Liver (tissue), 9 donors: Measurements from ENCODE around the gene SAMD4A. TPM values are rescaled to one million over a fixed set of nuclear protein-coding genes. Genes with fewer than 3 reads are reported as not detected.

Experiments used
- DNase-seq: peaks from one replicate; pipeline ENCODE4 v3.0.0-alpha.2; 2017; ENCODE audit warnings: low spot score
- H3K27ac ChIP-seq, 2 donors: one replicate each; pipeline ENCODE4 v1.7.0; 2013; ENCODE audit warnings: inconsistent platforms in 2 of 2, low read length in 2 of 2, control low read depth in 1 of 2, low read depth in 1 of 2, mild to moderate bottlenecking in 1 of 2
- H3K27me3 ChIP-seq, 4 donors: one replicate each; pipeline versions ENCODE4 v1.6.1 to v1.7.0; 2013; ENCODE audit warnings: low read length in 3 of 4, inconsistent platforms in 1 of 4, mild to moderate bottlenecking in 1 of 4, moderate library complexity in 1 of 4; ENCODE audit not compliant: control insufficient read depth in 4 of 4, insufficient read depth in 4 of 4
- H3K36me3 ChIP-seq, 4 donors: one replicate each; pipeline versions ENCODE4 v1.6.1 to v1.7.0; 2013; ENCODE audit warnings: low read length in 3 of 4, mild to moderate bottlenecking in 3 of 4, low read depth in 1 of 4, moderate library complexity in 1 of 4; ENCODE audit not compliant: control insufficient read depth in 4 of 4, insufficient read depth in 3 of 4
- H3K4me1 ChIP-seq, 4 donors: one replicate each; pipeline versions ENCODE4 v1.6.1 to v1.7.0; 2013; ENCODE audit warnings: low read length in 3 of 4, mild to moderate bottlenecking in 3 of 4, moderate library complexity in 1 of 4; ENCODE audit not compliant: control insufficient read depth in 4 of 4, insufficient read depth in 4 of 4
- H3K4me3 ChIP-seq, 3 donors: one replicate each; pipeline versions ENCODE4 v1.6.1 to v1.7.0; 2013; ENCODE audit warnings: low read length in 3 of 3, control low read depth in 1 of 3, low read depth in 1 of 3, mild to moderate bottlenecking in 1 of 3
- H3K9ac ChIP-seq, 2 donors: one replicate each; pipeline ENCODE4 v1.7.0; 2013; ENCODE audit warnings: low read length in 2 of 2, mild to moderate bottlenecking in 2 of 2, moderate library complexity in 2 of 2, control low read depth in 1 of 2, low read depth in 1 of 2
- H3K9me3 ChIP-seq, 4 donors: one replicate each; pipeline versions ENCODE4 v1.6.1 to v1.7.0; 2013; ENCODE audit warnings: low read length in 3 of 4; ENCODE audit not compliant: control insufficient read depth in 4 of 4
- CTCF ChIP-seq: fragments of 150-350 bp; IDR thresholded peaks from 2 replicates; pipeline ENCODE4 v1.5.1; 2017; ENCODE audit warnings: improper control_type of control experiment, low read depth, low read length; ENCODE audit not compliant: missing input control
- FOXA1 ChIP-seq: IDR thresholded peaks from 2 replicates; pipeline ENCODE4 v1.6.1; 2016; ENCODE audit warnings: antibody characterized with exemption
- HNF4G ChIP-seq: IDR thresholded peaks from 2 replicates; pipeline ENCODE4 v1.6.1; 2016; ENCODE audit warnings: antibody characterized with exemption
- JUND ChIP-seq, 2 donors: IDR thresholded peaks; 2 replicates each; pipeline ENCODE4 v1.6.1; 2016; ENCODE audit warnings: antibody characterized with exemption in 2 of 2
- MAX ChIP-seq: IDR thresholded peaks from 2 replicates; pipeline ENCODE4 v1.6.1; 2016; ENCODE audit warnings: antibody characterized with exemption
- NR2F2 ChIP-seq: IDR thresholded peaks from 2 replicates; pipeline ENCODE4 v1.6.1; 2016; ENCODE audit warnings: antibody characterized with exemption
- RAD21 ChIP-seq, 2 donors: IDR thresholded peaks; 2 replicates each; pipeline ENCODE4 v1.6.1; 2016; ENCODE audit warnings: antibody characterized with exemption in 2 of 2, mild to moderate bottlenecking in 2 of 2
- REST ChIP-seq: IDR thresholded peaks from 2 replicates; pipeline ENCODE4 v1.6.1; 2016; ENCODE audit warnings: antibody characterized with exemption, mild to moderate bottlenecking
- RXRA ChIP-seq, 2 donors: IDR thresholded peaks; 2 replicates each; pipeline ENCODE4 v1.6.1; 2017 to 2018; ENCODE audit warnings: antibody characterized with exemption in 2 of 2, mild to moderate bottlenecking in 1 of 2
- SP1 ChIP-seq: IDR thresholded peaks from 2 replicates; pipeline ENCODE4 v1.6.1; 2018; ENCODE audit warnings: antibody characterized with exemption, mild to moderate bottlenecking
- TAF1 ChIP-seq: conservative IDR thresholded peaks from 2 replicates; pipeline ENCODE4 v1.6.1; 2016; ENCODE audit warnings: antibody characterized with exemption, mild to moderate bottlenecking
- YY1 ChIP-seq: IDR thresholded peaks from 2 replicates; pipeline ENCODE4 v1.6.1; 2016; ENCODE audit warnings: antibody characterized with exemption, mild to moderate bottlenecking
- ZBTB33 ChIP-seq: IDR thresholded peaks from 2 replicates; pipeline ENCODE4 v1.6.1; 2016; ENCODE audit warnings: antibody characterized with exemption
- WGBS: extraction: QIAGEN DNeasy Blood & Tissue Kit; methylation state at CpG from one replicate; pipeline ENCODE4 v1.1.7; 2013; 5-methylcytosine and 5-hydroxymethylcytosine counted together
- polyA plus RNA-seq, 2 donors: library from polyadenylated mRNA; stranded (reverse) in 1 of 2; unstranded in 1 of 2; fragments of 200-250 nt in 1 of 2; fragments of >200 nt in 1 of 2; fragmentation: Nextera tagmentation in 1 of 2; extraction: Ambion mirVana in 1 of 2; gene quantifications; one replicate each; pipeline versions ENCODE4 v1.2.1 to v1.2.3, GENCODE V29; 2013 to 2015
- total RNA-seq, 2 donors: library from RNA; depleted of rRNA; stranded (reverse); fragments of >200 nt; gene quantifications; one replicate each; pipeline ENCODE4 v1.2.3, GENCODE V29; 2014
- donor health status: healthy.
- donor health status: healthy.
- donor health status: healthy.
- donor health status: healthy.
- donor health status: healthy.

The SAMD4A gene
- total and polyA plus RNA-seq, 4 donors = 4.3 to 17.8 (median 8.1) TPM

GRCh38 chr14:54797556-54797955 is 230.6 kb downstream of the SAMD4A start:
- Histone ChIP-seq H3K27me3 (no peaks in the 10 kb centered on the region), H3K4me1 (no peaks in the 10 kb centered on the region), H3K4me3 (no peak overlapping the region), H3K9ac (no peak overlapping the region), H3K27ac (no peak overlapping the region), H3K9me3 (no peaks in the 10 kb centered on the region), H3K36me3 (no peaks in the 10 kb centered on the region)
- 93% methylated on average over 6 of the region's 6 CpGs for WGBS
- DNase-seq = no peak
- TF ChIP-seq REST = no peak
- no peak for TF ChIP-seq YY1
- no peak for TF ChIP-seq TAF1
- TF ChIP-seq HNF4G = no peak
- TF ChIP-seq RXRA (IDR thresholded peaks at IDR 0.05) = no peak
- TF ChIP-seq SP1 = no peak
- no peak for TF ChIP-seq ZBTB33
- no peak for TF ChIP-seq NR2F2
- TF ChIP-seq JUND (IDR thresholded peaks at IDR 0.05) = no peak
- no peak for TF ChIP-seq MAX

GRCh38 chr14:54797986-54798385 is 231.1 kb downstream of the SAMD4A start:
- Histone ChIP-seq H3K36me3 (no peaks in the 10 kb centered on the region), H3K27ac (no peak overlapping the region), H3K4me1 (no peaks in the 10 kb centered on the region), H3K4me3 (no peak overlapping the region), H3K9me3 (no peaks in the 10 kb centered on the region), H3K9ac (no peak overlapping the region), H3K27me3 (no peaks in the 10 kb centered on the region)
- WGBS = 68% methylated on average over 4 of the region's 4 CpGs
- no peak for DNase-seq
- TF ChIP-seq CTCF (no peak), JUND (IDR thresholded peaks at IDR 0.05) (no peak), YY1 (no peak), MAX (no peak), FOXA1 (no peak), RXRA (IDR thresholded peaks at IDR 0.05) (no peak), NR2F2 (no peak), SP1 (no peak), ZBTB33 (no peak), RAD21 (IDR thresholded peaks at IDR 0.05) (no peak)
